HG02981 (cell line): ENCODE results near the gene GALNT12.

Experiments
- ATAC-seq: cut with Tn5 transposase; IDR thresholded peaks from one replicate; pipeline ENCODE4 v1.9.1; 2021; ENCODE audit warnings: mild to moderate bottlenecking, moderate library complexity; ENCODE audit not compliant: unreplicated experiment

The GALNT12 gene

DNA sequence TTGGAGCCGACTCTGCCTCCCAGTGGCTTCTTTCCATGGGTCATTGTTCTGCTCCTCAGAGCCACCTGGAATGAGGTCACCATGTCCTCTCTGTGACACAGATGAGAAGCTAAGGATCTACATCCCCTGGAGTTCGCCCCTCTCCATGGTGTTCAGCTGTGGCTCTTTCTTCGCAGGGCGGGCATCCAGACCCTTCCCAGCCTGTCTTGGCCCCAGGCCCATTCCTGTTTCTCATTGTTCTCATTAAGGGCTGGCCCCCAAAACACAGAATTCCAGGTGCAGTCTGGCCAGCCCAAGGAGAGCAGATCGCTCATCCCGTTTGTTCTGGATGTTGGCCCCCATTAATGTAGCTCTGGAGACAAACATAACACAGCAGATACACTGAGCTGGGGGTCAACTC is 69.8 kb downstream of the GALNT12 start:
- ATAC-seq, result no peak

DNA sequence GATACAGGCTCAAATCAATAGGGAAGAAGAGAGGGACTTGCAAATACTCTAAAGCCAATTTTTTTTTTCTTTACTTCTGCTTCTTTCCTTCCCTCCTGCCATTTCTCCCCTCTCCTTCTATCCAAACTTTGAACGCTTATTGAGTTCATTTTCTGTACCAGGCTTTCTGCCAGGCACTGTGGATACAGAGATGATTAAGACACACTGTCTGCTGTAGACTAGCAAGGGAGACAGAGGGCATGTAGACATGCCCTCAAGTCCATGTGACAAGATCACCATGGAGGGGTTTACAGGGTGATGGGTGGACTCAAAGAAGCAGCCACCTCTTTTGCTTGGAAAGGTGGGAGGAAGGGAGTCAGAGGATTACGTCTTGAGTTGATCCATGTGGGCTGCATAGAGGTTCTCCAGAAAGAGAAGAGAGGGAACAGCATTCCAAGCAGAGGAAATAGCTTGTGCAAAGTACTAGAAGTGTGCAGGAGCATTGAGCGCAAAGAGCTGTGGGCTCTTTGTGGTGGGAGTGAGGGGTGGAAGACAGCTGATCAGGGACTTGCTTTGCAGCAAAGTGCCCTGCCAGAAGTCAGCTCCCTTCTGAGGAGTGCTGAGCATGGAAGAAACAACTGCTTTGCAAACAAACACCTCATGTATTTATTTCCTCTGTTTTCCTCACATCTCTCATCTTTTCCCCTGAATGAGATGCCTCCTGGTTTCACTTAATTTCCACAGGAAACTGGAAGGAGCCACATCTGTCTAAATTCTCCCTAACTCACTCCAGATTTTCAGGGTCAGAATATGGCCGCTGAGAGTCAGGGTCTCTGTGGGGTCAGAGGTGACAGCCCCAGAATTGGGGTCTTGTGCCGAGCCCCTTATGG is 71.9 kb downstream of the GALNT12 start:
- ATAC-seq, result no peak

DNA sequence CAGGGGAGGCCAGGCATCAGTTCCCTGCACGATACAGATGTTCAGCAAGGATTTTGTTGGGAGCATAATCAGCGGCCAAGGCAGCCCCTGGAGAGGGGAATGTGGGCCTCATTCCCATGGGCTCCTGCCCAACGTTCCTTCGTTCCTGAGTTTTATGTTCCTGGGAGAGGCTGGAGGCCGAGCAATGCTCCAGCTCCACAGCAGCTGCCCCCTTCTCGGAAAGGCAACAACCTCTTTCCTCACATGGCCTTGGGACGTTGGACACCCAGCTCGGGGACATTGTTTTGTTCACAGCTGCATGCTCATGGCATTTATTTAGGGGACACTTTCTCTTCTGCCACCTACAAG is 72.5 kb downstream of the GALNT12 start:
- no peak for ATAC-seq

DNA sequence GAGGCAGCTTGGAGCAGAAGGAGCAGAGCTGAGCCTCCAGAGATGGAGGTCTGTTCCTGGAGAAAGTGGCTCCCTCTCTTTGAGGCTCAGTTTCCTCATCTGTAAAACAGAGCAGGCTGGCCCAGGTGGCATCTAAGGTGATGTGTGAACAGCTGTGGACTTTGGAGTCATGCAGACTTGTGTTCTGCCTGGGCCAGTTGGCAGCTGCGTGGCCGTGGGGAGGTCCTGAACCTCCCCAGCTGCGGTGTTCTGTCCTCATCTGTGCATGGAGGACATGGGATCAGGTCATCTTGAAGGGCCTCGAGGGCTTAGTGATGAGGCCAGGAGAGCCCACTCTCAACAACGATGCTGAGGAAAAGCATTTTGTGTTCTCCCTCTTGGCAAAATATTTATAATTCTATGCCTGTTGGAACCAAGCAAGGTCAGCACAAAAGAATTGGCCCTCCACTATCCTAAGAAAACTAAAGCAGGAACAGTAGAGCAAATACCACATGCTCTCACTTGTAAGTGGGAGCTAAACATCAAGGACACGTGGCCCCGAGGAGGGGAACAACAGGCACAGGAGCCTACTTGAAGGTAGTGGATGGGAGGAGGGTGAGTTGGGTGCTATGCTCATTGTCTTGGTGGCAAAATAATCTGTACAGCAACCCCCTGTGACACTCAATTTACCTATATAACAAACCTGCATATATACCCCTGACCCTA is 73.0 kb downstream of the GALNT12 start:
- no peak for ATAC-seq

DNA sequence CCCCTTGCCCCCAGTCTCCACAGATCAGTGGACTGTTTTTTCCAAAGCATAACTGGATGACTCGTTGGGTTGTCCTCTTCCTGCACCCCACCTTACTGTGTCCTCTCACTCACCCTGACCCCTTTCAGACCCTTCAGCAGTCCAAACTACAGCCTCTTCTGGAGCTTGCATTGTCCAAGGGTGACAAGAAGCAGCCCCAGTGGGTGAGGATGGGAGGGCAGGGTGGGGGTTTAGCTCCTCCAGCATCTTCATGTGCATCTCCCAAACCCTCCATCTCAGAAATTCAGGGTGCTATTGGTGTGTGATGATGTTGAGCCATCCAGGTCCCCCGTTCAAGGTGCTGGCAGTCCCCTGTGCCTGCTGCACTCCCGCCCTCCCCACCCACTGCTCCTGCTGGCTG is 73.9 kb downstream of the GALNT12 start:
- no peak for ATAC-seq

DNA sequence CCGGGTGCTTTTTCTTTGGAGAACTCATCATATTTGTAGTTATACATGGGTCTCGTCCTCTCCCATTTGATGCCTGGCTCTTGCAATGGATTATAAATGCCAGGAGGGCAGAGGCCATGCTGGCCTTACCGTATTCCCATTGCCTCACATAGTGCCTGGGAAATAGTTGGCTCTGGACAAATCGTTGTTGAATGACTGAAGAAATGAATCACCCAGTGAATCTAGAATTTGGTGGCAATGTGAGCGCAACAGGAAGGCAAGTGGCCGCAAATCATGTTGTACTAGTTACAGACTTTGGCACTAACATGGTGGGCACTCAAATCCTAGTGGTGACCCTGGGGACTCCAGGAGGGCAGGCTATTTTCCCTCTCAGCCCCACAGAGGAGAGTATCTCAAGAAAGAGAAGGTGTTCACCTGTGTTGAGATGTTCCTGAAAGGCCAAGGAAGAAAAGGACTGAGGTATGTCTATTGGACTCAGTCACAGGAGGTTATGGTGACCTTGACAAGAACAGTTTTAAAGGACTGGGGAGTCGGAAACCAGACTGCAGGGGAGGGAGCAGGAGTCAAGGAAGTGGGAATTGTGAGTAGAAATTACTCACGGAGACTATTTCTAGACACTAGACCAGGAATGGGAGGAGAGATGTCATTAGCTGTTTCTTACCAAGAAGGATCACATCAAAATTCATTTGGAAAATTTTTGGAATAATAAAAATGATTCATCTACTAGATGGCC is 74.5 kb downstream of the GALNT12 start:
- ATAC-seq, result no peak

DNA sequence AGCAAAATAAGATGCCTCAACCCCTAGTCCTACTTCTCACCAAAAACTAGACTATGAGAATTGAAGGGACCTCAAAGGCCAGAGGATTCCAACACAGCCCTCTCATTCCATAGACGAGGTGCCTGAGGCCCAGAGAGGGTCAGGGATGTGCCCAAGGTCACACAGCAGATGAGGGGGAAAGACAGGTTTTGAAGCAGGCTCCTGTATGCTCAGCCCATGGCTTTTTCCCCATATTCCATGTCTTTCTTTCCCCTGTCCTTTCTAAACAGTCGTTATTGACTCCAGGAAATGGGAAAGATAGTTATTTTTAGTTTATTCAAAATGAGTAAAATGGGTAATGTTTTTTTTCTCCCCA is 75.1 kb downstream of the GALNT12 start:
- ATAC-seq, result no peak

DNA sequence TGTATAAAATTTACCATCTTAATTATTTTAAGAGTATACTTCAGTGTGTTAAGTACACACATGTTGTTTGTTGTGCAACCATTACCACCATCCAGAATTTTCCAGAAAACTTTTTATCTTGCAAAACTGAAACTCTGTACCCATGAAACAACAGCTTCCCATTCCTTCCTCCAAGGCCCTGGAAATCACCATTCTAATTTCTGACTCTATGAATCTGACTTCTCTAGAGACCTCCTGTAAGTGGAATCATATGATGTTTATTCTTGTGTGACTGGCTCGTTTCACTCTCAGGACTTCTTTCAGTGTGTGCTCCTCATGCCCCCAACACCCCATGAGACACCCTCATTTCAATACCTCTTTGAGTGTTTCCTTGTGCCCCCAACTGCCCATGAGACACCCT is 75.8 kb downstream of the GALNT12 start:
- no peak for ATAC-seq

DNA sequence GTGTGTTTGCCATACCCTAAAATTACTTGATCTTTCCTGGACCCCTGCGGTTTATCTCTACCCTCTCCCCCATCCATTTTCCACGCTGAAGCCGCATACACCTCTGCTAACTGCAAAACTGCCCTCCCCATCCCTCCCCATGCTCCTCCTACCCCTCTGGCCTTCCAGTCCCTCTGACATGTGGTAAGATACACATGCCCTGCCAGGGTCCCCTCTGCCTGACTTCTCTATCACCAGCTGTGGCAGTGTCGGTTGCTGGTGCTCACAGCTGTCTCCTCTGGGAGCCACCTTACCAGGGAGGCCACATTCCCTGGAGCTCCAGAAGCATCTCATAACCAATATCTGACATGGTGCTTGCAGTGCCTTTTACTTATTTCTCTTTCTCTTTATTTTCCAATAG is 77.4 kb downstream of the GALNT12 start:
- no peak for ATAC-seq

DNA sequence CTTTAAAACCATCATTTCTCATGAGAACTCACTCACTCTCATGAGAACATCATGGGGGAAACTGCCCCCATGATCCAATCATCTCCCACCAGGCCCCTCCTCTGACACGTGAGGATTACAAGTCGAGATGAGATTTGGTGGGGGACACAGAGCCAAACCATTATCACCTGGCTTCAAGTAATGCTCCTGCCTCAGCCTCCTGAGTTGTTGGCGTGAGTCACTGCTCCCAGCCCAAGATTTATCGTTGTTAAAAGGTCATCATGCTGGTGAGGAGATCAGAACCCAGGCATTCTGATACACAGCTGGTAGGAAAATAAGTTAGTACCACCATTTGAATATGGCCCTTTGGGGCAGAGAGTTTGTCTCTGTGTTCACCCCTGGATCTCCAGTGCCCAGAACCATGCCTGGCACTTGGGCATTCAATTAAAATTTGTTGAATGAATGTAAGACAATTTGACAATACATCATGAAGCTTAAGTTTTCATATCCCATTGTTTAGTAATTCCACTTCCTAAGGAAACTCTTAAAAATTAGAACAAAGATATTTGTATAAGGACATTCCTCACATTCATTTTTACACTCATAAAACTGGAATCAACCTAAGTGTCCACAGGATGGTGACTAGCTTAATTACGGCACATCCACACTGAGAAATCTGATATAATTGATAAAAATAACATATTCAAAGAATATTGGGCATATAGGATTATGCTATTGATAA is 78.3 kb downstream of the GALNT12 start:
- no peak for ATAC-seq

DNA sequence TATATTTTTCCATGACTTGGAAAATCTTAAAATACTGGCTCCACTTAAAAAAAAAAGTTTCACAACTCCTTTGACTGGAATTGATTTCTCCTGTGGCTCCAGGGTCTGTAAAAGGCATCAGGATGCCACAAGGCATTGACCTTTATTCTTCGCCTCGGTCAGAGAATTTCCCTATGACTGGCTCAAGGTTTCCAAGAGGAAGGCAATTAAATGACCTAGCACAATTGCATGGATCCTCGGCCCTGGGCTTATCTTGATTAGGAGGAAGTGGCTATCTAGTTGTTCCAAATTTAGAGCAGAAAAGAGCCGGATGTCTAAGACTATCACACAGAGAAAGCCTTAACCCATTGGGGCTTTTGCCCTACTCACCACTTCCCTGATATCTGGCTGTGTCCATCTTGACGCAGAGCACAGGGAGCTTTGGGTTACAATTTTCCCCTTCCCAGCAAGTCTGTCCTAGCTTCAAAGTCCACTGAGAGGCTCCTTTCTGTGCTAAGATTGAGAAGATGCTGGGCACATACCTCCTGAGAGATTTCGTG is 79.3 kb downstream of the GALNT12 start:
- ATAC-seq, result no peak

DNA sequence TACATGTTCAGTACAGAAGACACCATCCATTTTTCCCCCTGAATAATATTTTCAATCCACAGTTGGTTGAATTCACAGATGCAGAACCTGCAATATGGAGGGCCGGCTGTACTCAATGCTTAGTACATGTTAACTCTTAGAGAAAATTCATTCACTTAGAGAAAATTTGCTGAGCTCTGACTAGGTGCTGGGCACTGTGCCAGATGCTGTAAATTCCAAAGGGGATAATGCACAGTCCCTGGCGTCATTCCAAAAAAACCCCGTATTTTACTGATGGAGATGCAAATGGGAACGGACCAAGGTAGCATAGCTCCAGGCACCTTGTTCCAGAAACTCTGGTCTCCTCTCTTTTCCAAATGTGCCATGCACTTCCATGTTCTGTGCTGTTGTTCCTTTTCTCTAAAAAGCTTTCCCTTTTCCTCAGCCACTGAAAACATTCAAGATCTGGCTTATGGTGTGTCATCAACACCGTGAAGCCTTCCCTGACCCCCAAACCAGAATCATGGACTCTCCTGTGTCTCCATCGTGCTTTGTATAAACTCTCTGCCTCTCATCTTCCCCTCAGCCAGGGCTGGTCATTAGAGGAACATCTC is 80.5 kb downstream of the GALNT12 start:
- no peak for ATAC-seq

DNA sequence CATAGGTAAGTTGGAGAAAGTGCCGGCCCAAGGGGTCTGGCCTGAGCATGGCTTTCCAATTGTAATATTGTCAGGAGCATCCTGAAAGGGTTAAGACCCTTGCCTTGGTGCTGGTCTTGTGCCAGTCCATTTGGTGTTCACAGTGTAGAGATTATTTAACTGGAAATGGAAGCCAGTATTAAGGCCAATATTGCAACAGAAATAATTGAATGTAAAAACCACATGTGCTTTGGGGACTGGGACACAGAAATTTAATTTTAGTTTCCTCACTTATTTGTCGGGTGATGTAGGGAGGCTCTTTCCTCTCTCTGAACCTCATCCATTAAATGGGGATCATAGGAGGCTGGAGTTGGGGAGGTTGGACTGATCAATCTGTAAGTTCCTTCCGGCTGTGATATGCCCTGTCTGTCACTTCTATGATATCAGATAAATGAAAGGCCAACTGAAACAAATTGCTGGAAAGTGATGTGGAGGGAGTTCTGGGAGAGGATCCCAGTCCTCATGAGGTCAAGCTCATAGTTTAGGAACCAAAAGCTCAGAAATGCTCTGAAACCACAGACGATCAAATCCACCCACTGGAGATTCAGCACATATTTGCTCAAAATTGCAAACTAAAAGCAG is 81.4 kb downstream of the GALNT12 start:
- ATAC-seq, result no peak

DNA sequence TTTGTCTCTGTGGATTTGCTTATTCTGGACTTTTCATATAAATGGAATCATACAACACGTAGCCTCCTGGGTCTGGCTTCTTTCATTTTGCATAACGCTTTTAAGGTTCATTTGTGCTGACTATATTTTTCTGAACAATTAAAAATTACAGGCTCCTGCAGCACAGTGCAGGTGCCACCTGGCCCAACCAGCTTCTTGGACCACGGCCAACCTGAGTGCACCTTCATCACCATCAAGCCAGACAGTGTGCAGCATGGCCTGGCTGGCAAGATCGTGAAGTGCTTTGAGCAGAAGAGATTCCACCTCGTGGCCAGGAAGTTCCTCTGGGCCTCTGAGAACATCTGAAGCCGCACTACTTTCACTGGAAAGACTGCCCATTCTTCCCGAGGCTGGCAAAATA is 82.8 kb downstream of the GALNT12 start:
- ATAC-seq, result no peak

DNA sequence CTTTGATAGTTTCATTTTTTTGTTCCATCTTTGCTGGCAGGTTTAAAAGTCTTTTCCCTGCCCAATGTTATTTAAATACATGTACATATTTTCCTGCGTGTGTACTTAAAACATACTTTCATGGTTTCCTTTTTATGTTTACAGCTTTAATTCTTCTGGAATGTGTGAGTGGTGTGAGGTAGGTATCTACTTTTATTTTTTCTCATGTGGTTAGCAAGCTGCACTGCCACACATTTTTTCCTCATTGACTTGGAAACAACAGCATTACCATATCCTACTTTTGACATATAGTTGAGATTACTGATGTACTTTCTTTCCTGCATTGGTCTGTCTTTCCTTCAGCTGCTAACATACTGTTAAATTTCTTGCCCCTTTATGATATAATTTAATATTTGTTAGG is 84.8 kb downstream of the GALNT12 start:
- no peak for ATAC-seq

DNA sequence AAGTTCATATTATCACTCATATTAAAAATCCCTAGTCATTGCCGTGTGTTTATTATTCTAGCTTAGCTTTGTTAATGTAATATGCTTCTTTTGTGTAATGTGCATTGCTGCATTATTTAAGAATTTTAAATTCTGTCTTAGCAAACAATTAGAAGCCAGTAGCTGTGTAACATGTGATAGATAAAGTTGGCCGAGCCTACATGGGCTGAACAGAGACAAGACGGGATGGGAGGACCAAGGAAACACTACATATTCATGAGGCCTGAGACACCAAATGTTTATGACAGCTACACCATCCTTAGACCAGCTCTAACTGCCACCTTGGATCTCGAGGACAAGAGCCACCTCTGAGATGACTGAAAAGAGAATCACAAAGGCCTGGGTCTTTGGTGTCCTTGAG is 85.2 kb downstream of the GALNT12 start:
- no peak for ATAC-seq

DNA sequence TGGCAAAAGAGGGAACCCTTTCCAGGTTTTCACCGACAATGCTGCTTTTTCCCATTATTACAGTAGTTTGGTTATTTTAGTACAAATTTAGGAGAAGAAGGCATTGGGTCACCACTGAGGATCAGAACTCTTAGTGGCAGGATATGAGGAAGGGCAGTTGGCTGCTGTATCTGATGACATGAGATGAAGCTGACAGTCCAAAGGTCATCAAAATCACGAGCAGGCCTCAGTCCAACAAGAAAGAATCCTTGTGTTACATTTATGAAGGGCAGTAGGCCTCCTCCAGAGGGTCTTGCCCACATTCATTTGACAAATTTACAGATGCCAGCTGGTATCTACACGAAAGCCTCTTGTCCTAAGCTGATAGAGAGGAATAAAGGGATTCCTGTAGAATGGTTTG is 86.7 kb downstream of the GALNT12 start:
- no peak for ATAC-seq

DNA sequence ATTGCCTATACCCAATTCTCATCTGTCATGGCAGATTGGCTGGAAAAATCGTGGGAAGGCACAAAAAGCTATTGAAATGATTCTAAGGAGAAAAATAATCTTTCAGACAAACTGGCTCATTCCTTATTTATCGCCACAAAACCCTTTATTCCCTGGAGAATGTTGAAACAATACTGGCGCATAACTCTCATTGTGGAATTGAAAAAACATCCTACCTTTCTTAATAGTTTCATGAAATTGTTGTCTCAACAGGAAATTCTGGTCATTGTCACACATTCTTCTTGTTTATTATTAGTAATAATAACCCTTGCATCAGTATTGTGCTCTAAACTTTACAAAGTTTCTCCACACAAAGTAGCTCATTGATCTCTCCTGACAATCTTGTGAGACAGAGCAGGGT is 87.3 kb downstream of the GALNT12 start:
- ATAC-seq, result no peak

DNA sequence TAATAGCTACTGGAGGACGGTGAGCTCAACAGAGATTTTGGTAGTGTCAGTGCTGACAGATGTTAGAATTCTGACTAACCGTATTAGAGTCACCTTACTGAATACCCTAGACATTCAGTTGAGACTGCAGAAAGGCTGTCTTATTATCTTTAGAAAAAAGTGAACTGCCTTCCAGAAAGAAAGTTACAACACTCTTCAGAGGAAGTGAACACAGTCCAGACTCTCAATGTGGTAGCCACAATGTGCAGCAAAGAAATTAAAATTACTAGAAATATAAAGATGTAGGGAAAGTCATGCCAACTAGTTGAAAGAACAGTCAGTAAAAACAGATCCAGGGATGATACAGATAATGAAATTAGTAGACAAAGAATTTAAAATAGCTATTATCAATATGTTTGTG is 89.2 kb downstream of the GALNT12 start:
- no peak for ATAC-seq

DNA sequence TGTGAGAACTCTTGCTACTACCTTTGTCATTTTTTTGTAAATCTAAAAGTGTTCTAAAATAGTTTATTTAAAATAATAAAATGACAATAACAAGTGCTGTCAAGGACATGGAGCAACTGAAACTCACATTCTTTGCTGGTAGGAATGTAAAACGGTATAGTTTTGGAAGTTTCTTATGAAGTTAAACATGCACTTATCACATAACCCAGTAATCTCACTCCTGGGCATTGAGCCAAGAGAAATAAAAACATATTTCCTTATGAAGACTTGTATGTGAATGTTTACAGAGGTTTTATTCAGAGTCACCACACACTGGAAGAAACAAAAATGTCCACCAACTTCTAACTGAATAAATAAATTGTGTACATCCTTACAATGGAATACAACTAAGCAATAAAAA is 90.3 kb downstream of the GALNT12 start:
- no peak for ATAC-seq
